OCI-LY3 (cell line): ENCODE data around the gene RAB5B.

Source experiments
- CTCF ChIP-seq: fragments of 200-600, 300-600 bp; sonication (generic); IDR thresholded peaks from 2 replicates; pipeline ENCODE4 v1.5.1; 2014; ENCODE audit warnings: antibody characterized with exemption, low read length, low read depth
- EZH2phosphoT487 ChIP-seq: fragments of 200-600 bp; shearing (Covaris generic); IDR thresholded peaks from 2 replicates; pipeline ENCODE4 v1.6.1; 2018; ENCODE audit warnings: antibody characterized with exemption, mixed run types, low read depth

DNA sequence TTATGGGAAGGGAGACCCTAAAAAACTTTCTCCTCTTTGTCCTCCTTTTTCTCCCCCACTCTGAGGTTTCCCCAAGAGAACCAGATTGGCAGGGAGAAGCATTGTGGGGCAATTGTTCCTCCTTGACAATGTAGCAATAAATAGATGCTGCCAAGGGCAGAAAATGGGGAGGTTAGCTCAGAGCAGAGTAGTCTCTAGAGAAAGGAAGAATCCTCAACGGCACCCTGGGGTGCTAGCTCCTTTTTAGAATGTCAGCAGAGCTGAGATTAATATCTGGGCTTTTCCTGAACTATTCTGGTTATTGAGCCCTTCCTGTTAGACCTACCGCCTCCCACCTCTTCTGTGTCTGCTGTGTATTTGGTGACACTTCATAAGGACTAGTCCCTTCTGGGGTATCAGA is 63.3 kb downstream of the RAB5B start:
- no peak for TF ChIP-seq CTCF
- no peak for TF ChIP-seq EZH2phosphoT487
